ENCODE data around the gene CCNJL.

Gene CCNJL

DNA sequence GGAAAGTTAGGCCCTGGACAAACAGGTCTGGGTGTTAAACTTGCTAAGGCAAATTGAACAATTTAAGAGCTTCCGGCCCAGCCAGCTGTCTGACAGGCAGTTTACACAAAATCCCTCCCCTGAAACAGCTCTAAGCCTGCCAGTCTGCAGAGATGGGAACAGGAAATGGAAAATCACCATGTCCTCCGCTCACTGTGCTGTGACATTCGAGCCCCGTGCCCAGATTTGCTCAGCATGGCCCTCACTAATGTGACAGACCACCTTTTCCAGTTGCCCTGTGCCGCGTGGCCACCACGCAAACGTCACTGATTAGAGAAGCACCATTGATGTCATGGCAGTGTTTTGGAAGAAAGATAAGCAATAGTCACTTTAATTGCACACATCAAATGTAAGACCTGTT, 41.0 kb downstream of the CCNJL start:
- FAIRE-seq = peak; percentile 41
- no peak for DNase-seq (ENCODE audit: insufficient read length, low spot score)
- TF ChIP-seq POLR2A (IDR thresholded peaks at IDR 0.05; ENCODE audit: low read depth, low read length) (no peak), TAF1 (IDR thresholded peaks at IDR 0.05; ENCODE audit: low read depth, low read length) (no peak), PAX5 (IDR thresholded peaks at IDR 0.05; ENCODE audit: insufficient read depth, low read length, severe bottlenecking) (no peak), POLR2AphosphoS5 (IDR thresholded peaks at IDR 0.05; ENCODE audit: low read depth, low read length) (no peak), POU2F2 (IDR thresholded peaks at IDR 0.05; ENCODE audit: low read depth, low read length) (no peak), SPI1 (IDR thresholded peaks at IDR 0.05; ENCODE audit: low read depth, low read length) (no peak)

DNA sequence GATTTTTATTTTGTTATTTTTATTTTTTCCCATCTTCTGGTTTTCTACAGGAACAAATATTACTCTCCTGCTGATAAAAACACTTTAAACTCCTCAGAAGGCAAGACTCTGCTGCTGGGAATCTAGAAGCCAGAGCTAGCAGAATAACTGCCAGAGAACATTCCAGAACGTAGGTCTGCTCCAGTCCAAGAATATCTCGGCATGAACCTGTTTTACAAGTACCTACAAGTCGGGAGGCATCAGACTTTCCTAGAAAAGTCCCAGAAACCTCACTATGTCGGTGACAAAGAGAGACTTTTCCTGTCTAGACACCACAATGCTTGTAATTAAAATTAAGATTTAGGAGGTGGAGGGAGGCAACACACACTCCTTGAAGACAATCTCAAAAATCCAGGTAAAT, 41.7 kb downstream of the CCNJL start:
- TF ChIP-seq TAF1 (IDR thresholded peaks at IDR 0.05; ENCODE audit: low read depth, low read length) (no peak), PAX5 (IDR thresholded peaks at IDR 0.05; ENCODE audit: insufficient read depth, low read length, severe bottlenecking) (no peak), POU2F2 (IDR thresholded peaks at IDR 0.05; ENCODE audit: low read depth, low read length) (no peak), SPI1 (IDR thresholded peaks at IDR 0.05; ENCODE audit: low read depth, low read length) (no peak), POLR2A (IDR thresholded peaks at IDR 0.05; ENCODE audit: low read depth, low read length) (no peak), POLR2AphosphoS5 (IDR thresholded peaks at IDR 0.05; ENCODE audit: low read depth, low read length) (no peak)
- DNase-seq (ENCODE audit: insufficient read length, low spot score) (no peak), FAIRE-seq (no peak)

GRCh38 chr5:160269017-160269416, 43.3 kb downstream of the CCNJL start:
- FAIRE-seq = no peak
- TF ChIP-seq POLR2A (IDR thresholded peaks at IDR 0.05; ENCODE audit: low read depth, low read length) (no peak), SPI1 (IDR thresholded peaks at IDR 0.05; ENCODE audit: low read depth, low read length) (no peak), POU2F2 (IDR thresholded peaks at IDR 0.05; ENCODE audit: low read depth, low read length) (no peak), PAX5 (IDR thresholded peaks at IDR 0.05; ENCODE audit: insufficient read depth, low read length, severe bottlenecking) (no peak), POLR2AphosphoS5 (IDR thresholded peaks at IDR 0.05; ENCODE audit: low read depth, low read length) (no peak), TAF1 (IDR thresholded peaks at IDR 0.05; ENCODE audit: low read depth, low read length) (no peak)
- no peak for DNase-seq (ENCODE audit: insufficient read length, low spot score)

DNA sequence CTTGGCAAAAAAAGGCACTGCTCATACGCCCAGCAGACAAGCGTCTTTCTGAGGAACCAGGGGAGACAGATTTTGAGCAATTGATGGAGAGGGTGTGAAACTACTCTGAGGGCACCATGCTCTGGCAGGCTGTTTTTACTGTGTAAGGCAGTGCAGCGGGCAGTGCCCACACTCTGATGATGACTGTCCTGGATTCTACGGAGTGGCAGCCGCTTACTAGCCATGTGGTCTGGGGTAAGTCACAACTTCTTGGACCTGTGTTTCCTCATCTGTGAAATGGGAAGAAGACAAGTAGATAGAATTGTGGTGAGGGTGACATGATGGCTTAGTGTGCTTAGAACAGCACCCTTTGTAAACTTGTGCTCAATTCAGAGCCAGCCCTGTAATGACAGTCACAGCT, 44.2 kb downstream of the CCNJL start:
- FAIRE-seq = no peak
- no peak for TF ChIP-seq POLR2A (IDR thresholded peaks at IDR 0.05; ENCODE audit: low read depth, low read length)
- TF ChIP-seq TAF1 (IDR thresholded peaks at IDR 0.05; ENCODE audit: low read depth, low read length) = no peak
- no peak for TF ChIP-seq PAX5 (IDR thresholded peaks at IDR 0.05; ENCODE audit: insufficient read depth, low read length, severe bottlenecking)
- no peak for TF ChIP-seq POLR2AphosphoS5 (IDR thresholded peaks at IDR 0.05; ENCODE audit: low read depth, low read length)
- no peak for TF ChIP-seq POU2F2 (IDR thresholded peaks at IDR 0.05; ENCODE audit: low read depth, low read length)
- TF ChIP-seq SPI1 (IDR thresholded peaks at IDR 0.05; ENCODE audit: low read depth, low read length) = no peak
- DNase-seq (ENCODE audit: insufficient read length, low spot score) = no peak

DNA sequence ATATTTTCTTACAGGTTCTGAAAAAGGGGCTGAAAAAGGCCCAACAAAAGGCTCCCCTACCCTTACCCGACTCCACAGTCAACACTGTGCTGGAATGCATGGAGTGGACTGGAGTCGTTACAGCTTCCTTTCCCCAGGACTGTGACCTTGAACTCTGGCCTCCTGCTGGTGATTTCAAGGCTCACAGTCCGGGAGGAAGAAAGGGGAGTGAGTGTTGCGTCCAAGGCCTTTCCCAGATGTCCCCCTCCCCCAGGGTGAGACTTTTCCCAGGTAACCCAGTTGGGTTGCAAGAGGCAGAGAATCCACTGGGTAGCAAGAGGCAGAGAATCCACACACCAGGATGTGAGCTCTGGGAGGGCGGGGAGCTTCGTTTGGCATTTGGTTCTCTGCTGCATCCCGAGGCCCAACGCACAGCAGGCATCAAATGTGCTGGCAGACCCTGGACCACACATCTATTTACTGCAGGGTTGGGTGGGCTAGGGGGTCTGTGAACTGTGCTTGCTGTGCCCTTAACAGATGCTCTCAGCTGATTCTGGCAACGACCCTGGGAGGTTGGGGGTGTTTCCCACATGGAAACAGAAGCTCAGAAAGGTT, 45.5 kb downstream of the CCNJL start:
- FAIRE-seq = no peak
- no peak for DNase-seq (ENCODE audit: insufficient read length, low spot score)
- no peak for TF ChIP-seq POLR2A (IDR thresholded peaks at IDR 0.05; ENCODE audit: low read depth, low read length)
- TF ChIP-seq SPI1 (IDR thresholded peaks at IDR 0.05; ENCODE audit: low read depth, low read length) = no peak
- TF ChIP-seq POU2F2 (IDR thresholded peaks at IDR 0.05; ENCODE audit: low read depth, low read length) = no peak
- no peak for TF ChIP-seq POLR2AphosphoS5 (IDR thresholded peaks at IDR 0.05; ENCODE audit: low read depth, low read length)
- no peak for TF ChIP-seq TAF1 (IDR thresholded peaks at IDR 0.05; ENCODE audit: low read depth, low read length)
- TF ChIP-seq PAX5 (IDR thresholded peaks at IDR 0.05; ENCODE audit: insufficient read depth, low read length, severe bottlenecking) = no peak

DNA sequence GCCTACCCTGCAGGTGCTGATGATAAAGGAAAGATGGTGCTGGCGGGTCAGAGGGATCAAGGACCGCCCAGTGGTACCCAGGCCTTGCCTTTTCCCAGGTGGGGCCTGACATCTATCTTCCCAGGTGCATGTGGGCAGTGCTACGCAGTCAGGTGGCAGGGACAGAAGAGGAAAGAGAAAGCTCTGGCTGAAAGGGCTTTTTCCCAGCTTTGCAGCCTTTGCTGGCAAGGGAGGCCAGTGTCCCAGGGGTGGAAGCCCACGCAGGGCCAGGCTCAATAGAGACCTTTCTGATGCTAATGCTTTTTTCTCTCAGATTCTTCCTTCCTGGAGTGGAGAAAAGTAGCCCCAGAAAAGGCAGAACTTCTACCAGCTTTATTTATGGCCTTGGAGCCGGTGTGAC, 46.3 kb downstream of the CCNJL start:
- DNase-seq (ENCODE audit: insufficient read length, low spot score) (no peak), FAIRE-seq (no peak)
- TF ChIP-seq PAX5 (IDR thresholded peaks at IDR 0.05; ENCODE audit: insufficient read depth, low read length, severe bottlenecking) (no peak), TAF1 (IDR thresholded peaks at IDR 0.05; ENCODE audit: low read depth, low read length) (no peak), POU2F2 (IDR thresholded peaks at IDR 0.05; ENCODE audit: low read depth, low read length) (no peak), POLR2A (IDR thresholded peaks at IDR 0.05; ENCODE audit: low read depth, low read length) (no peak), POLR2AphosphoS5 (IDR thresholded peaks at IDR 0.05; ENCODE audit: low read depth, low read length) (no peak), SPI1 (IDR thresholded peaks at IDR 0.05; ENCODE audit: low read depth, low read length) (no peak)

GRCh38 chr5:160263326-160263855, 49.0 kb downstream of the CCNJL start:
- TF ChIP-seq POU2F2 (IDR thresholded peaks at IDR 0.05; ENCODE audit: low read depth, low read length) (no peak), POLR2A (IDR thresholded peaks at IDR 0.05; ENCODE audit: low read depth, low read length) (no peak), POLR2AphosphoS5 (IDR thresholded peaks at IDR 0.05; ENCODE audit: low read depth, low read length) (no peak), TAF1 (IDR thresholded peaks at IDR 0.05; ENCODE audit: low read depth, low read length) (no peak), PAX5 (IDR thresholded peaks at IDR 0.05; ENCODE audit: insufficient read depth, low read length, severe bottlenecking) (no peak), SPI1 (IDR thresholded peaks at IDR 0.05; ENCODE audit: low read depth, low read length) (no peak)
- FAIRE-seq = no peak
- no peak for DNase-seq (ENCODE audit: insufficient read length, low spot score)

DNA sequence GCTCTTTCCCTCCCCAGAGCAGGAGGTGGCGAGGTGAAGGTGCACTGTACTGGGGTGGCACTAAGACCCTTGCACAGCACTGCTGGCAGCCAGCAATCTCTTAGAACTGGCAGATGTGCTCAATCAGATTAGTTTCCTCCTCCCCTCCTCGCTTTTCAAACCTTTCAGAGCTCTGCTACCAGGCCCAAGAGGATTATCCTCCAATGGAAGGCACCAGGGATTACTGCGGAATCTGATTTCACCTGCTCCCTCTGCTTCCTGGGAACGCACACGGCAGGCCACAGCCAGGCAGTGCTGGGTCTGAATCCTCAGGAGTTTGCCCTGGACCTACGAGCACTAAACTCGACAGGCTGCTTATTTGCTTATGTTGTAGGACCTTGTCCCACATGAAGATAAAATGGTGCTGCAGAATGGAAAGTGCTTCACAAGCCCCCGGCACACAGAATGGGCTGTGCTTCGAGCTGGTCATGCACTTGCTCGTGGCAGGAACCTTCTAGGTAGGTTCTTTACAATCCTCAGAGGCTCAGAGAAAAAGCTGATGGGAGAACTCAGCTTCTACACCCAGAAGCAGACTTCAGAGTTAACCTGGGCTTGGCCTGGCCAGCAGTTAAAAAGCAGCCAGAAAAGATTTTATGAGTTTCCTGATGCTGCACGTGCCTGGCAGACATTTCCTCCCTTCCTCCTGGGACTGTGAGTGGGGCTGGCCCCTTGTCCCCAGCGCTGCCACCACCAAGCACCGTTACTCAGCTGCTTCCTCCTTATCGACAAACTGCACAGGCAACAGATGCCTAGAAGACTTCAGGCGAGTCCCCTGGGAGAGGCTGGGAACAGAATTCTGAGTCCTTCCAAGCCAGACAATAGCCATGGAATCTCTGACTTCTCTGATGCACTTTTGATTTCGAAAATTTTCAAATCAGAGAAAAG, 50.0 kb downstream of the CCNJL start:
- TF ChIP-seq POU2F2 (IDR thresholded peaks at IDR 0.05; ENCODE audit: low read depth, low read length) (no peak), TAF1 (IDR thresholded peaks at IDR 0.05; ENCODE audit: low read depth, low read length) (no peak), POLR2A (IDR thresholded peaks at IDR 0.05; ENCODE audit: low read depth, low read length) (no peak), SPI1 (IDR thresholded peaks at IDR 0.05; ENCODE audit: low read depth, low read length) (no peak), POLR2AphosphoS5 (IDR thresholded peaks at IDR 0.05; ENCODE audit: low read depth, low read length) (no peak), PAX5 (IDR thresholded peaks at IDR 0.05; ENCODE audit: insufficient read depth, low read length, severe bottlenecking) (no peak)
- DNase-seq (ENCODE audit: insufficient read length, low spot score) = no peak
- no peak for FAIRE-seq
